PC-9 (cell line): ENCODE data around the gene GEN1. TPM values are rescaled to one million over a fixed set of nuclear protein-coding genes. Genes with fewer than 3 reads are reported as not detected.
"Not testable (repeated sequence)": the region's sequence is repeated elsewhere in the genome, so short reads cannot be mapped to it uniquely, and the experiment has no call there.

ENCODE experiments used
- BruUV-seq: library from RNA; stranded (reverse); fragments of 400-500 nt; replicated peaks from 2 replicates; lab custom pipeline; 2021; lab: Mats Ljungman, UMichigan
- CTCF ChIA-PET: fragments of 300-600 bp; sonication (Branson Sonifier 250); formaldehyde crosslinking; loops from one replicate; lab custom pipeline; 2022; ENCODE audit warnings: antibody characterized with exemption; lab: Charles Lee
- POLR2A ChIA-PET: fragments of 300-600 bp; sonication (Branson Sonifier 250); formaldehyde crosslinking; loops from one replicate; lab custom pipeline; 2022; ENCODE audit warnings: antibody characterized with exemption; ENCODE audit not compliant: unreplicated experiment; lab: Charles Lee
- DNase-seq, 2 experiments: peaks; one replicate each; pipeline versions ENCODE4 v3.0.0 to v3.0.0-alpha.2; 2015 to 2022; ENCODE audit warnings: mixed read lengths in 1 of 2
- H2AFZ ChIP-seq: fragments of 200-600 bp; sonication (generic); 2 replicates; pipeline ENCODE4 v1.8.1; 2017; ENCODE audit warnings: antibody characterized with exemption
- H3F3A ChIP-seq: fragments of 200-600 bp; sonication (generic); 2 replicates; pipeline ENCODE4 v1.8.1; 2017; ENCODE audit warnings: antibody characterized with exemption, mild to moderate bottlenecking, low read depth; ENCODE audit not compliant: insufficient read depth
- H3K27ac ChIP-seq: fragments of 200-600 bp; sonication (generic); 2 replicates; pipeline ENCODE4 v1.6.1; 2016; ENCODE audit warnings: mixed run types
- H3K27me3 ChIP-seq: fragments of 200-600 bp; sonication (generic); 2 replicates; pipeline ENCODE4 v1.6.1; 2016; ENCODE audit warnings: low read depth, mixed run types; ENCODE audit not compliant: insufficient read depth
- H3K36me3 ChIP-seq: fragments of 200-600 bp; sonication (generic); 2 replicates; pipeline ENCODE4 v1.6.1; 2016; ENCODE audit warnings: low read depth, mixed run types
- H3K4me1 ChIP-seq: fragments of 200-600 bp; sonication (generic); replicated peaks from 2 replicates; pipeline ENCODE4 v1.6.1; 2016; ENCODE audit warnings: mixed run types; ENCODE audit not compliant: insufficient read depth
- H3K4me2 ChIP-seq: fragments of 200-600 bp; sonication (generic); 2 replicates; pipeline ENCODE4 v1.6.1; 2017; ENCODE audit warnings: mixed run types
- H3K4me3 ChIP-seq: fragments of 200-600 bp; sonication (generic); 2 replicates; pipeline ENCODE4 v1.6.1; 2016; ENCODE audit warnings: mixed run types
- H3K79me2 ChIP-seq: fragments of 200-600 bp; sonication (generic); 2 replicates; pipeline ENCODE4 v1.6.1; 2017; ENCODE audit warnings: low read depth, mixed run types
- H3K9me2 ChIP-seq: fragments of 200-600 bp; sonication (generic); 2 replicates; pipeline ENCODE4 v1.8.1; 2017; ENCODE audit warnings: mild to moderate bottlenecking; ENCODE audit not compliant: insufficient read depth
- H3K9me3 ChIP-seq: fragments of 200-600 bp; sonication (generic); 2 replicates; pipeline ENCODE4 v1.8.1; 2016; ENCODE audit warnings: low read depth; ENCODE audit not compliant: insufficient read depth
- H4K20me1 ChIP-seq: fragments of 200-600 bp; sonication (generic); 2 replicates; pipeline ENCODE4 v1.8.1; 2017; ENCODE audit not compliant: insufficient read depth
- EZH2 ChIP-seq: fragments of 200-600 bp; sonication (generic); IDR thresholded peaks from 2 replicates; pipeline ENCODE4 v1.8.0; 2017; ENCODE audit warnings: antibody characterized with exemption, low read depth
- intact Hi-C: fragments of 100-400 bp; cut with micrococcal nuclease; formaldehyde crosslinking; loops from one replicate; pipeline ENCODE4 v1.10.0; 2022; ENCODE audit not compliant: unreplicated experiment
- total RNA-seq: library from RNA; stranded (reverse); gene quantifications from 2 replicates; pipeline ENCODE4 v1.2.3, GENCODE V29; 2021
- TF ChIP-seq, protein P1 (sequence below): fragments of 200-600 bp; sonication (generic); conservative IDR thresholded peaks from 2 replicates; pipeline ENCODE4 v1.6.1; 2017; ENCODE audit warnings: mixed run types, antibody characterized with exemption, mild to moderate bottlenecking, moderate library complexity

GEN1 gene
- total RNA-seq, 1 experiment from 2014 or later = 28.3 TPM

DNA sequence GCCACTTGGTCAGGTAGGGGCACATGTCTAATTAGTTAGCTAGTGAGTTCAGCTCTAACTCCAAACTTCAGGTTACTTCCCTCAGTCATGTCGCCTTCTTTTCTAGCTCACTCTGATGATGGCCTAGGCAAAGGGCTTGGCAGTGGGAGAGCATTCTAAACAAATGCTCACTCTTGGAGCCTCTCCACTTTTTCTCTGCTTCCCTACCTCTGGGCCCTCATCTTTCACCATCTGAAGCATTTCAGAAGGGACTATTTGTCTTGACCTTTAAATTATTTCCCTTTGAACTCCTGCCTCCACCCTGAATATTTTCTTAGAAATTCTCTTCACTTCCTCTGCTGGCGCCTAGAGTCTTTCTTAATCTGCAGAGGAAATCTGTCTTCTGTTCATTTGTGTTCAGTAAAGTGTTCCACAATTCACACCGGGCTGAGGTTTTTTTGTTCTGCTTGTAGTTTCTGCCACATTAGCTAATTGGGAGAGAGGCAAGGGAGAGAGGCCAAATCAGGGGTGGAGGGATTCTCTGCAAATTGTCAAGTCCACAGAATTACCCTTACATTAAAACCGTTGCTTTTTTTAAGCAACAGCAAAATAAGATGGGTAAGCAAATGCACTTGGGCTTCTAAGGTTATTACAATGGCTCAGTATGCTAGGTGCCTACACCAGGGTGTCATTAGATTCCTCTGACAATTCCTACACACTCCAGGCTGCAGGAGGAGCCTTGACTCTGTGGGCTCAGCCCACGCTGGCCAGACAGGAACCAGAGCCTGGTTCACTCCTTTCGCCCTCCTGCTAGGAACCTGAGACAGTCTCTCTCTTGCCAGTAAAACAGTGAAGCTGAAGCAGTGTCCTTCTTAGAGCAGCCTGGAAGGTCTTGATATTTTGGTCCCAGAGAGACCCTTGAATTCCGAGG is 67.9 kb downstream of the GEN1 start:
- no peak for DNase-seq
- ChIA-PET CTCF (no interaction called here), POLR2A (interaction anchor here (0.6 kb wide), 1 partner anchor 201 kb away, joined by 4 read pairs; no protein-coding TSS in a partner anchor)
- TF ChIP-seq, protein P1, sequence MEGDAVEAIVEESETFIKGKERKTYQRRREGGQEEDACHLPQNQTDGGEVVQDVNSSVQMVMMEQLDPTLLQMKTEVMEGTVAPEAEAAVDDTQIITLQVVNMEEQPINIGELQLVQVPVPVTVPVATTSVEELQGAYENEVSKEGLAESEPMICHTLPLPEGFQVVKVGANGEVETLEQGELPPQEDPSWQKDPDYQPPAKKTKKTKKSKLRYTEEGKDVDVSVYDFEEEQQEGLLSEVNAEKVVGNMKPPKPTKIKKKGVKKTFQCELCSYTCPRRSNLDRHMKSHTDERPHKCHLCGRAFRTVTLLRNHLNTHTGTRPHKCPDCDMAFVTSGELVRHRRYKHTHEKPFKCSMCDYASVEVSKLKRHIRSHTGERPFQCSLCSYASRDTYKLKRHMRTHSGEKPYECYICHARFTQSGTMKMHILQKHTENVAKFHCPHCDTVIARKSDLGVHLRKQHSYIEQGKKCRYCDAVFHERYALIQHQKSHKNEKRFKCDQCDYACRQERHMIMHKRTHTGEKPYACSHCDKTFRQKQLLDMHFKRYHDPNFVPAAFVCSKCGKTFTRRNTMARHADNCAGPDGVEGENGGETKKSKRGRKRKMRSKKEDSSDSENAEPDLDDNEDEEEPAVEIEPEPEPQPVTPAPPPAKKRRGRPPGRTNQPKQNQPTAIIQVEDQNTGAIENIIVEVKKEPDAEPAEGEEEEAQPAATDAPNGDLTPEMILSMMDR = no peak
- TF ChIP-seq EZH2 = no peak
- H4K20me1 ChIP-seq = no peaks in the 10 kb centered on the region
- intact Hi-C loops = no loop called here
- H3K4me1 ChIP-seq = no peaks in the 10 kb centered on the region
- no peak overlapping the region for H3K4me2 ChIP-seq
- no peak overlapping the region for H3K4me3 ChIP-seq
- H2AFZ ChIP-seq = no peak overlapping the region
- H3K79me2 ChIP-seq = no peaks in the 10 kb centered on the region
- H3F3A ChIP-seq = no peaks in the 10 kb centered on the region
- BruUV-seq = no TSS peak
- H3K9me2 ChIP-seq = no peaks in the 10 kb centered on the region; the same call in 1 of the 2 replicates
- H3K9me3 ChIP-seq = no peaks in the 10 kb centered on the region
- H3K27ac ChIP-seq = no peak overlapping the region
- no peaks in the 10 kb centered on the region for H3K36me3 ChIP-seq
- no peaks in the 10 kb centered on the region for H3K27me3 ChIP-seq

DNA sequence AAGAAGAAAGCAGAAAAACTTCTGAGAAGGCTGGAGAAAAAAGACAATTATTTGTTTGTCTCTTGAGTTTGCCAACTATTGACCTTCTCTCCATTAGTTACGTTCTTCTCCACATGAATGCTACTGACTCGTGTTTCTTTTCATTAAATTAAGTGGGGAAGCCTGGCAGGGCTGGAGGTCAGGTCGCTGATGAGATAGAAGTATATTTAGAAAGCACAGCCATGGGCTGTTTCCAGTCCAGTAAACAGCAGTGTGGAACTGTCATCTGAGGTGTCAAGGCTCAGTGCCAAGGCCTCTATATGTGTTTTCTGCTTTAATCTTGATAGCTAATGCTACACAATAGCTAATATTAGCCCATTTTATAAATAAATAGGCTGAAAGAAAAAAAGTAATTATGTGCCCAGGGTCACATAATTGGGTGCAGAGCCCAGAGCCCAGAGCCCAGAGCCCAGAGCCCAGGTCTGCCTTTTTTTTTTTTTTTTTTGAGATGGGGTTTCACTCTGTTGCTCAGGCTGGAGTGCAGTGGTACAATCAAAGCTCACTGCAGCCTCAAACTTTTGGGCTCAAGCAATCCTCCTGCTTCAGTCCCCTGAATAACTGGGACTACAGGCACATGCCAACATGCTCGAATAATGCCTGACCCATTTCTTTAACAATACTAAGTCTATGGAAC is 68.6 kb downstream of the GEN1 start:
- POLR2A ChIA-PET = no interaction called here
- CTCF ChIA-PET = interaction anchor here (0.6 kb wide), 1 partner anchor 587 kb away, joined by 4 read pairs; no protein-coding TSS in a partner anchor
- Histone ChIP-seq H3F3A (no peaks in the 10 kb centered on the region), H3K4me2 (no peak overlapping the region), H3K79me2 (no peaks in the 10 kb centered on the region), H3K9me2 (no peaks in the 10 kb centered on the region; the same call in 1 of the 2 replicates), H4K20me1 (no peaks in the 10 kb centered on the region), H3K36me3 (no peaks in the 10 kb centered on the region), H3K4me1 (no peaks in the 10 kb centered on the region), H3K9me3 (no peaks in the 10 kb centered on the region), H3K4me3 (no peak overlapping the region), H3K27ac (no peak overlapping the region), H2AFZ (no peak overlapping the region), H3K27me3 (no peaks in the 10 kb centered on the region)
- intact Hi-C loops = no loop called here
- DNase-seq = no peak
- TF ChIP-seq, protein P1 = no peak
- TF ChIP-seq EZH2 = no peak
- no TSS peak for BruUV-seq

DNA sequence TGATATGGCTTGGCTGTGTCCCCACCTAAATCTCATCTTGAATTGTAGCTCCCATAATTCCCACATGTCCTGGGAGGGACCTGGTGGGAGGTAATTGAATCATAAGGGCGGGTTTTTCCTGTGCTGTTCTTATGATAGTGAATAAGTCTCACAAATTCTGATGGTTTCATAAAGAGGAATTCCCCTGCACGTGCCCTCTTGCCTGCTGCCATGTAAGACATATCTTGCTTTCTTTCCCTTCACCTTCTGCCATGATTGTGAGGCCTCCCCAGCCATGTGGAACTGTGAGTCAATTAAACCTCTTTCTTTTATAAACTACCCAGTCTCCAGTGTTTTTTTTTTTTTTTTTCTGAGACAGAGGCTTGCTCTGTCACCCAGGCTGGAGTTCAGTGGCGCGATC is 69.7 kb downstream of the GEN1 start:
- intact Hi-C loops, POLR2A ChIA-PET, CTCF ChIA-PET, H2AFZ ChIP-seq, H3K79me2 ChIP-seq, H3K27ac ChIP-seq, H3K27me3 ChIP-seq, H3K9me2 ChIP-seq, BruUV-seq, H4K20me1 ChIP-seq, H3K36me3 ChIP-seq, H3K4me1 ChIP-seq, H3K4me2 ChIP-seq, H3K4me3 ChIP-seq, DNase-seq, H3F3A ChIP-seq, H3K9me3 ChIP-seq: not testable (repeated sequence)
